Hippocampal formation (tissue), 2 donors: Measurements from ENCODE around the gene CCDC183.
"Not testable (repeated sequence)": the region's sequence is repeated elsewhere in the genome, so short reads cannot be mapped to it uniquely, and the experiment has no call there.

Experiments used
- DNase-seq, 2 donors: peaks; one replicate each; lab custom pipeline; 2025; lab: John Stamatoyannopoulos, UW

Gene CCDC183

DNA sequence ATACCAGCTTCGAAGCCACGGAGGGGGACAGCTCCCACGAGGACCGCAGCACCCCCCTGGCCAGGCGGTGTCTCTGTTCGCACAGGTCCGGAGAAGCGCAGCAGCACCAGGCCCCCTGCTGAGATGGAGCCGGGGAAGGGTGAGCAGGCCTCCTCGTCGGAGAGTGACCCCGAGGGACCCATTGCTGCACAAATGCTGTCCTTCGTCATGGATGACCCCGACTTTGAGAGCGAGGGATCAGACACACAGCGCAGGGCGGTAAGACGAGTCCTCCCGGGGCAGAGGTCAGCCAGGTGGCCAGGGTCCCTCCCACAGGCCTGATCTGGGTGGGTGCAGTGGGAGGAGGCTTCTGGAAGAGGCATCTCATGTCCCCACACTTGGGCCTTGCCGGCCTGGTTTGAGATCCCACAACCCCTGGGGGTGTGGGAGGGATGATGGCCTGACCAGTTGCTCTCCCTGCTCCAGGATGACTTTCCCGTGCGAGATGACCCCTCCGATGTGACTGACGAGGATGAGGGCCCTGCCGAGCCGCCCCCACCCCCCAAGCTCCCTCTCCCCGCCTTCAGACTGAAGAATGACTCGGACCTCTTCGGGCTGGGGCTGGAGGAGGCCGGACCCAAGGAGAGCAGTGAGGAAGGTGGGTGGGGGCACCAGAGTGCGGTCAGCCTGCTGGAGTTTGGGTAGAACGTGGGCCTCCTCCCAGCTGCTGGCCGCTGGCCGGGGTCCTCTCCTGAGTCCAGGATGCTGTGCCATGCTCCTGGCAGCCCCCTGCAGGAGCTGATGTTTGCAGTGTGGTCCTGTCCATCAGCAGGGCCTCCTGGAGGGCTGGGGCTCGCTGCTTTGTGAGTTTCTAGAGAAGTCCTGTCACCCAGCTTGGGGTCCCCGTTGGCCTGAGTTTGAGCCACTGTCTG is 43.3 kb downstream of the CCDC183 start:
- DNase-seq = no peak

GRCh38 chr9:136840140-136840876 is 44.2 kb downstream of the CCDC183 start:
- DNase-seq = no peak

DNA sequence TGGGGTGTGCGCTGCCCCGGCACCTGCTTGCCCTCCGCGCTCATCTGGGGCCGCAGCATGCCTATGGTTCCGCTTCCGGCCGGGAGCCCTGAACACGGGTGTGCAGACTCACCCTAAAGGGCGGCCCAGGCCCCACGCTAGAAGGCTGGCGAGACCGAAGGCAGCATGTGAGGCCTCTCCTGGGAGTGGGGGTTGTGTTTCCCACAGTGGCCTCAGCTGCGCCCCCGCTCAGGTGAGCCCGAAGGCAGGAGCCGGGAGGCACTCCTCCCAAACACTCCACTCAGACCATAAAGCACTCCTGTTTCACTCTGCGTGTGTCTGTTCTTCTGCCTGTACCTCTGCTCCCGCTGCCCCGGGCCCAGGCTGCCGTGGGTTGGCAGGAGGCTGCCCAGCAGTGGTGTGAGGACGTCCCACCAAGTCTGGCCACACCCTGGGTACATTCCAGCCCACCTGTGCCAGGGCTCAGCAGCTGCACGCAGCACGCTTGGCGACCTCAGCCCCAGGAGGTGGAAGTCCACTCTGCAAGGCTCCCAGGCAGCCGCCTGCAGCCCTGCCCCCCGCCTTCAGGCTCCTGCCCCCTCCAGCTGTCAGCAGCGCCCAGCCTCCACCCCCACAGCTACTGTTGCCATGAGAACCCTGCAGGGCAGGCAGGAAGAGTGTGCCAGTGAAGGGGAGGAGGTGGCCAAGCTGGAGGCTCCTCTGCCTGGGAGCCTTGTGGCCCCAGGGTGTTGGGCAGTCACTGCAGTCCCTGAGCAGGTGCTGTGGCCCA is 44.9 kb downstream of the CCDC183 start:
- peak; percentile 63 to 76 for DNase-seq

GRCh38 chr9:136841646-136842379 is 45.7 kb downstream of the CCDC183 start:
- not testable (repeated sequence) for DNase-seq

GRCh38 chr9:136842380-136842948 is 46.3 kb downstream of the CCDC183 start, which contains the start of gene AJM1:
Gene AJM1, plus strand, starts transcription at chr9:136842478. Its CDS starts 1,937 bp downstream, at chr9:136844415.
- DNase-seq = peak; percentile 68 to 72

- peak in 1 of 2 donors; percentile 47 for DNase-seq
Observed at GRCh38 chr9:136843159-136843800, 47.1 kb downstream of the CCDC183 start.

DNA sequence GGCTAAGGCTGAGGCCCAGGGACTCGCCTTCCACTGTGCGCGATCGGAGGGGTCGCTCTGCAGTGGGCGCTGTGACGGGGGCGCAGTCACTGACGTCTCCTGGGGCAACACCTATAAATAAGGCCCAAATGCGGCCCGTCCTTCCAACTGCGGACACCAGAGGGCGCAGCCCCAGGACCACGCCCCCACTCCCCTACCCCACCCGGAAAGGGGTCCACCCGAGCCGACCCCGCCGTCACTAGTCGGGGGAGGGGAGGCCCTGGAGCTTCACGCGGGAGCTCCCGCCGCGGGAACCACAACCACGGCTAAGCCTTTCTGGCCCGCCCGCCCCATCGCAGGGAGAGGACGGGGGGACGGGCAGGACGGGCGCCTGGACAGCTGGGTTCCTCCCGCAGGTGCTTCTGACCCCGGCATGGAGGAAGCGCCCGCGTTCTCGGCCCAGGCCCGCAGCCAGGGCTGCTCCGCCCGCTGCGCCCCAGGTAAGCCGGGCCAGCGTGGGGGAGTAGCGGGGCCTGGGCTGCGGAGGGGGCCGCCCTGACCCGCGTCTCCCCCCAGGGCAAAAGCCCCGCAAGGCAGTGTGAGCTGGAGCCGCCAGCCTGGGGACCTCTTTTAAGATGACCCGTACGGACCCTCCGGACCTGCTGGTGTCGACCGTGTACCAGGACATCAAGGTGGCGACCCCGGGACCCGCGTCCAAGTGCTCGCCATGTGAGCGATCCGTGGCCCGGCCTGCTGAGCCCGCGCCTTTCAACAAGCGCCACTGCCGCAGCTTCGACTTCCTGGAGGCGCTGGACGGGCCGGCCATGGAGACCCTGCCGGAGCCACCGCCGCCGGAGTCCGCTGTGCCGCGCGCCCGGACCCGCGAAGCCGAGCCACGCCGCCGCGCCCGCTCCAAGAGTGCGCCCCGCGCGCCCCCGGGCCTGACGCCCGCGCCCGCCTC is 47.9 kb downstream of the CCDC183 start:
- DNase-seq = peak in 1 of 2 donors; percentile 13

DNA sequence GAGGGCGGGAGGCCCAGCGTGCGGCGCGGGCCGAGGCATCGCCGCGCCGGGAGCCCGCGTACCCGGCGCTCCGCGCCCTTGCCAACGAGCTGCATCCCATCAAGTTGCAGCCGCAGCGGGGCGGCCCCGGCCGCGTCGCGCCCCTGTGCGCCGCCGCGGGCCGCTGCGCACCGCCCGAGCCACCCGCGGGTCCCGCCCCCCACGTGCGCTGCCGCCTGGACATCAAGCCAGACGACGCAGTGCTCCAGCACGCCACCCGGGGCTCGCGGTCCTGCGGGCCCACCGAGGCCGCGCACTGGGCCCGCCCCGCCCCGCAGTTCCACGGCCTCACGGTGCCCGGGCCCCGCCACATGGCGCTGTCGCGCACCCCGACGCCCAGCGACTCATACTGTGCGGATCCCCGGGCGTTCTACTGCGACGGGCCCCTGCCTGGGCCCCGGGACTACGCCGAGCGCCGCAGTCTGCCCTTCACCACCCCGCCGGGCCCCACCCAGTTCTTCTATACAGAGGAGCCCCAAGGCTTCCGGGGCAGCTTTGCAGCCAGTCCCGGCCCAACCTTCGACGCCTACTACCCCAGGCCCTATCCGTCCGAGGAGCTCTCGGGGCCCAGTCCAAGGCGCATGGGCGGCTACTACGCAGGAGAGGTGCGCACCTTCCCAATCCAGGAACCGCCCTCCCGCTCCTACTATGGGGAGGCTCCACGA is 48.8 kb downstream of the CCDC183 start:
- DNase-seq = no peak

DNA sequence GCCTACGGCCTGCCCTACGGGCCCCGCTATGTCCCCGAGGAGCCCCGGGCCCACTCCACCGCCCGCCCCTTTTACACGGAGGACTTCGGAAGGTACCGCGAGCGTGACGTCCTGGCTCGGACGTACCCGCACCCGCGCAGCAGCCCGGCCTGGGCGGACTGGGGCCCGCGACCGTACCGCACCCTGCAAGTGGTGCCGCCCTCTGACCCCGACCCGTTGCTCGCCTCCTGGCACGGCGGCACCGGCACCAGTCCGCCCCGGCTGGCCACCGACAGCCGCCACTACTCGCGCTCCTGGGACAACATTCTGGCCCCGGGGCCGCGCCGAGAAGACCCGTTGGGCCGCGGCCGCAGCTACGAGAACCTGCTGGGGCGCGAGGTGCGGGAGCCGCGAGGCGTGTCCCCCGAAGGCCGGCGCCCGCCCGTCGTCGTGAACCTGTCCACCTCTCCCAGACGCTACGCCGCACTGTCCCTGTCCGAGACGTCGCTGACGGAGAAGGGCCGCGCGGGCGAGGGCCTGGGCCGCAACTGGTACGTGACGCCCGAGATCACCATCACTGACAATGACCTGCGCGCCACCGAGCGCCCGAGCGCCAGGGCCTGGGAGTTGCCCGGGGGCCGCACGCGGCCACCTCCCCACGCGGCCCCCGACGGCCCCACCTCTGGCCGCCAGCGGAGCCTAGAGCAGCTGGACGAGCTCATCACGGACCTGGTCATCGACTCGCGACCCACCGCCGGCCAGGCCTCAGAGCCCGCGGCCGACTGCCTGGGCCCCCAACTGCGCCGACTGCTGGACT is 49.5 kb downstream of the CCDC183 start:
- DNase-seq = no peak

GRCh38 chr9:136846376-136847087 is 50.4 kb downstream of the CCDC183 start:
- DNase-seq = no peak

- DNase-seq = no peak
Observed at GRCh38 chr9:136847088-136847825, 51.1 kb downstream of the CCDC183 start.

GRCh38 chr9:136847826-136848392 is 51.8 kb downstream of the CCDC183 start:
- DNase-seq = no peak

DNA sequence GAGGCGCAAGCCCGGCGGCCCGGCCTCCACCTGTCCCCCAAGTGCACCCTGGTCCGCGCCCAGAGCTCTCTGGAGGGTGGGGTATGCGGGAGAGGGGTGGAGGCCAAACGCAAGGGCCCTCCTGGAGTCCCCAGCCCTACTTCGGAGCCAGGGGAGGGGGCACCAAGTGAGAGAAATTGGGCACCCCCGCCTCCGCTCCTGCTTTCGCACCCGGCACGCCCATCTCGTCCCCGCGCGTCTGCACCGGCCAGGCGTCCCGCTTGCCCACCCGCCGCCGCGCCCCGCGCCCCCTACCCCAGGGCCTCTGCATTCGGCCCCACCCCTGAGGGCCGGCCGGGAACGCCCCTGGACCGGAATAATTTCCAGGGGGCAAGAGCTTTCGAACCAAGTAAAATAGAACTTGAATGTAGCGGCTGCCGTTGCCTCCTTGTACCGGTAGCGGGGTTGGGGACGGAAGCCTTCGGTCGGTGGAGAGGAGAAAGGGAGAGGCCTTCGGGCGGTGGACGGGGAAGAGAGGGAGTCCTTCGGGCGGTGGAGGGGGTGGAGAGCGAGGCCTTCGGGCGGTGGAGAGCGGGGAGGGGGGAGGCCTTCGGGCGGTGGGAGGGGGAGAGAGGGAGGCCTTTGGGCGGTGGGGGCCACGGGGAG is 52.4 kb downstream of the CCDC183 start:
- DNase-seq = peak in 1 of 2 donors; percentile 70

- peak; percentile 98 for DNase-seq
Observed at GRCh38 chr9:136849038-136849959, 53.2 kb downstream of the CCDC183 start, which contains the start of gene PHPT1. Gene PHPT1, plus strand, starts transcription at chr9:136849409. Its CDS starts 22 bp downstream, at chr9:136849431.
